Stimulated activated CD4-positive, alpha-beta T cell treated with anti-CD3 and anti-CD28 coated beads, TNF-alpha, amount 100 ng/mL, for 48 hours (primary cell): ENCODE results near the gene ZNF497.
"Not testable (repeated sequence)": the region's sequence is repeated elsewhere in the genome, so short reads cannot be mapped to it uniquely, and the experiment has no call there.

Experiments used
- DNase-seq, 3 donors: peaks; one replicate each; pipeline ENCODE4 v3.0.0-alpha.2; 2020; ENCODE audit warnings: low read depth in 3 of 3

Gene ZNF497

GRCh38 chr19:58394821-58395219, 32.3 kb upstream of the ZNF497 start:
- DNase-seq, result no peak

- no peak for DNase-seq
These were observed 31.1 kb upstream of the ZNF497 start for GRCh38 chr19:58393725-58394033.

GRCh38 chr19:58392945-58393724, 30.6 kb upstream of the ZNF497 start:
- DNase-seq, result no peak

GRCh38 chr19:58388175-58388526, 25.6 kb upstream of the ZNF497 start:
- no peak for DNase-seq

GRCh38 chr19:58387338-58388174, 25.0 kb upstream of the ZNF497 start:
- no peak for DNase-seq

- peak; percentile 86 to 94 (median 93) for DNase-seq
These were observed 24.2 kb upstream of the ZNF497 start, which contains the start of gene RPS5 for GRCh38 chr19:58386576-58387337. Gene RPS5, plus strand, starts transcription at chr19:58387269. Its CDS starts 869 bp downstream, at chr19:58388138.

GRCh38 chr19:58385891-58386575, 23.5 kb upstream of the ZNF497 start:
- no peak for DNase-seq

- DNase-seq, result no peak
These were observed 22.9 kb upstream of the ZNF497 start for GRCh38 chr19:58385313-58385890.

GRCh38 chr19:58382997-58383603, 20.5 kb upstream of the ZNF497 start:
- no peak for DNase-seq

GRCh38 chr19:58381460-58382212, 19.1 kb upstream of the ZNF497 start:
- no peak for DNase-seq

- DNase-seq, result peak; percentile 94 to 98 (median 95)
These were observed 18.3 kb upstream of the ZNF497 start, which contains the start of gene ZNF837 for GRCh38 chr19:58380662-58381459. Gene ZNF837, minus strand, starts transcription at chr19:58381030. Its CDS starts 11,698 bp downstream, at chr19:58369332.

- DNase-seq, result no peak
These were observed 17.6 kb upstream of the ZNF497 start for GRCh38 chr19:58380037-58380661.

GRCh38 chr19:58379246-58379645, 16.7 kb upstream of the ZNF497 start:
- DNase-seq, result no peak

- not testable (repeated sequence) for DNase-seq
These were observed 14.2 kb upstream of the ZNF497 start for GRCh38 chr19:58376724-58377123.

GRCh38 chr19:58374200-58374599, 11.6 kb upstream of the ZNF497 start:
- DNase-seq, result no peak

GRCh38 chr19:58372311-58373133, 10.0 kb upstream of the ZNF497 start:
- DNase-seq, result no peak

- DNase-seq, result no peak
These were observed 6.2 kb upstream of the ZNF497 start for GRCh38 chr19:58368561-58369360.
